HG02970 (cell line): ENCODE measurements around the gene ICAM4.
"Not testable (repeated sequence)": the region's sequence is repeated elsewhere in the genome, so short reads cannot be mapped to it uniquely, and the experiment has no call there.

ENCODE experiments used
- ATAC-seq: cut with Tn5 transposase; IDR thresholded peaks from one replicate; pipeline ENCODE4 v1.9.1; 2021; ENCODE audit warnings: mild to moderate bottlenecking, moderate library complexity, moderate number of reproducible peaks; ENCODE audit not compliant: unreplicated experiment, low FRiP score

Gene ICAM4

GRCh38 chr19:10286803-10287737, at the start of gene ICAM4:
Gene ICAM4 (plus strand): TSS chr19:10286955. CDS start chr19:10287013, 58 bp downstream.
- ATAC-seq = no peak

- ATAC-seq = no peak
These were observed 49.1 kb upstream of the ICAM4 start for GRCh38 chr19:10237702-10238101.

GRCh38 chr19:10238172-10238783, 48.5 kb upstream of the ICAM4 start:
- ATAC-seq = no peak

GRCh38 chr19:10241826-10242449, 44.8 kb upstream of the ICAM4 start:
- not testable (repeated sequence) for ATAC-seq

GRCh38 chr19:10243606-10244005, 43.1 kb upstream of the ICAM4 start:
- ATAC-seq = no peak

GRCh38 chr19:10245189-10245939, 41.4 kb upstream of the ICAM4 start:
- no peak for ATAC-seq

- no peak for ATAC-seq
These were observed 40.2 kb upstream of the ICAM4 start for GRCh38 chr19:10246511-10246910.

- peak; percentile 86 for ATAC-seq
These were observed 34.7 kb upstream of the ICAM4 start, which contains the start of gene MRPL4 for GRCh38 chr19:10251792-10252694. Gene MRPL4 (plus strand): TSS chr19:10252214. CDS start chr19:10252254, 40 bp downstream.

GRCh38 chr19:10252707-10253106, 34.0 kb upstream of the ICAM4 start:
- no peak for ATAC-seq

- ATAC-seq = no peak
These were observed 32.5 kb upstream of the ICAM4 start for GRCh38 chr19:10254244-10254643.

GRCh38 chr19:10255358-10255757, 31.4 kb upstream of the ICAM4 start:
- no peak for ATAC-seq

- ATAC-seq = no peak
These were observed 30.2 kb upstream of the ICAM4 start for GRCh38 chr19:10256551-10256950.

GRCh38 chr19:10256970-10257615, 29.7 kb upstream of the ICAM4 start:
- ATAC-seq = no peak

- no peak for ATAC-seq
These were observed 28.6 kb upstream of the ICAM4 start for GRCh38 chr19:10258080-10258710.

GRCh38 chr19:10259162-10259905, 27.4 kb upstream of the ICAM4 start:
- ATAC-seq = no peak

- ATAC-seq = no peak
These were observed 26.6 kb upstream of the ICAM4 start for GRCh38 chr19:10260141-10260584.

- no peak for ATAC-seq
These were observed 24.0 kb upstream of the ICAM4 start for GRCh38 chr19:10262771-10263170.

- ATAC-seq = no peak
These were observed 20.0 kb upstream of the ICAM4 start for GRCh38 chr19:10266706-10267105.
